CD4-positive, alpha-beta memory T cell (primary cell): ENCODE measurements around the gene IFT43. TPM values are rescaled to one million over a fixed set of nuclear protein-coding genes. Genes with fewer than 3 reads are reported as not detected.
A peak's percentile ranks its signal among the peaks of the same experiment; 100 is the strongest.

Experiments
- CTCF ChIA-PET: fragments of 350-600 bp; sonication (Branson Sonifier 250); formaldehyde crosslinking; loops from one replicate; lab custom pipeline; 2021; ENCODE audit warnings: inconsistent platforms; ENCODE audit not compliant: partially characterized antibody; lab: Charles Lee
- POLR2A ChIA-PET: fragments of 350-600 bp; sonication (Branson Sonifier 250); formaldehyde crosslinking; loops from one replicate; lab custom pipeline; 2021; ENCODE audit not compliant: partially characterized antibody; lab: Charles Lee
- DNase-seq, 5 donors: peaks; one replicate each; pipeline versions ENCODE4 v3.0.0 to v3.0.0-alpha.2; 2020 to 2022; ENCODE audit warnings: mixed read lengths in 1 of 5
- H3K27ac ChIP-seq: one replicate; pipeline ENCODE4 v1.7.0; 2013; ENCODE audit warnings: low read depth, low read length
- H3K27me3 ChIP-seq: 2 replicates; pipeline ENCODE4 v1.7.0; 2013; ENCODE audit warnings: mild to moderate bottlenecking, low read length, moderate library complexity; ENCODE audit not compliant: insufficient read depth
- H3K36me3 ChIP-seq: 2 replicates; pipeline ENCODE4 v1.7.0; 2013; ENCODE audit warnings: mild to moderate bottlenecking, low read length, moderate library complexity; ENCODE audit not compliant: insufficient read depth
- H3K4me1 ChIP-seq: 2 replicates; pipeline ENCODE4 v1.7.0; 2013; ENCODE audit warnings: mild to moderate bottlenecking, low read length, moderate library complexity; ENCODE audit not compliant: insufficient read depth
- H3K4me3 ChIP-seq, 2 donors: one replicate each; pipeline ENCODE4 v1.7.0; 2013; ENCODE audit warnings: low read length in 2 of 2, mild to moderate bottlenecking in 1 of 2
- H3K9me3 ChIP-seq, 2 donors: one replicate each; pipeline ENCODE4 v1.7.0; 2013; ENCODE audit warnings: low read length in 2 of 2, control low read depth in 1 of 2; ENCODE audit not compliant: control insufficient read depth in 1 of 2
- H3K27ac Mint-ChIP-seq, 7 donors: one replicate each; pipeline ENCODE4 v1.8.0; 2020 to 2021; ENCODE audit warnings: mixed read lengths in 7 of 7, mild to moderate bottlenecking in 6 of 7, inconsistent platforms in 3 of 7, moderate library complexity in 3 of 7
- H3K27me3 Mint-ChIP-seq, 2 donors: one replicate each; pipeline ENCODE4 v1.8.0; 2020 to 2021; ENCODE audit warnings: mixed read lengths in 2 of 2
- H3K36me3 Mint-ChIP-seq, 2 donors: one replicate each; pipeline ENCODE4 v1.8.0; 2020 to 2021; ENCODE audit warnings: mixed read lengths in 2 of 2, inconsistent platforms in 1 of 2, mild to moderate bottlenecking in 1 of 2
- H3K4me1 Mint-ChIP-seq, 4 donors: one replicate each; pipeline ENCODE4 v1.8.0; 2020 to 2021; ENCODE audit warnings: mixed read lengths in 4 of 4, mild to moderate bottlenecking in 1 of 4
- H3K4me3 Mint-ChIP-seq, 8 donors: one replicate each; pipeline ENCODE4 v1.8.0; 2020 to 2021; ENCODE audit warnings: mixed read lengths in 8 of 8, mild to moderate bottlenecking in 7 of 8, moderate library complexity in 6 of 8, inconsistent platforms in 3 of 8
- H3K9me3 Mint-ChIP-seq, 8 donors: one replicate each; pipeline ENCODE4 v1.8.0; 2020 to 2021; ENCODE audit warnings: mixed read lengths in 8 of 8, mild to moderate bottlenecking in 5 of 8, inconsistent platforms in 3 of 8, moderate library complexity in 1 of 8
- intact Hi-C: fragments of 100-400 bp; cut with micrococcal nuclease; formaldehyde crosslinking; loops from one replicate; pipeline ENCODE4 v1.15.1; 2023
- polyA plus RNA-seq, 2 donors: library from polyadenylated mRNA; unstranded; fragments of 300-500 nt; fragmentation: Illumina TruSeq; gene quantifications; one replicate each; pipeline ENCODE4 v1.2.3, GENCODE V29; 2021
- total RNA-seq, 2 experiments: library from RNA; stranded (reverse); gene quantifications; one replicate each; pipeline ENCODE4 v1.2.3, GENCODE V29; 2021

Gene IFT43
- total and polyA plus RNA-seq, 4 experiments from 2014 or later = 10.5 to 30.7 (median 12.5) TPM

- CTCF ChIA-PET = interaction anchor here (0.8 kb wide), 1 partner anchor 10 kb away, joined by 3 read pairs; the partner anchor contains the start of gene IFT43
- H3K36me3 Mint-ChIP-seq = peaks cover 53 to 55% of the 10 kb centered on the region in 2 donors
These were observed 9.9 kb downstream of the IFT43 start for GRCh38 chr14:75995372-75996041.

GRCh38 chr14:75996488-75996887, 10.9 kb downstream of the IFT43 start:
- Mint-ChIP-seq H3K27ac (no peak overlapping the region), H3K4me1 (no peaks in the 10 kb centered on the region), H3K4me3 (no peak overlapping the region), H3K9me3 (no peaks in the 10 kb centered on the region), H3K27me3 (no peaks in the 10 kb centered on the region), H3K36me3 (peaks cover 62 to 63% of the 10 kb centered on the region in 2 donors)
- no peak overlapping the region for H3K27ac ChIP-seq
- POLR2A ChIA-PET = no interaction called here
- H3K4me1 ChIP-seq = no peaks in the 10 kb centered on the region
- no peak for DNase-seq
- no peaks in the 10 kb centered on the region for H3K36me3 ChIP-seq
- H3K27me3 ChIP-seq = no peaks in the 10 kb centered on the region
- H3K4me3 ChIP-seq = no peak overlapping the region
- CTCF ChIA-PET = no interaction called here
- intact Hi-C loops = no loop called here
- no peaks in the 10 kb centered on the region for H3K9me3 ChIP-seq

More at GRCh38 chr14:75995372-75996041, 9.9 kb downstream of the IFT43 start:
- Mint-ChIP-seq H3K4me3 (no peak overlapping the region), H3K4me1 (no peaks in the 10 kb centered on the region), H3K27me3 (no peaks in the 10 kb centered on the region), H3K9me3 (no peaks in the 10 kb centered on the region), H3K27ac (no peak overlapping the region)
- no peaks in the 10 kb centered on the region for H3K9me3 ChIP-seq
- no peak for DNase-seq
- H3K27me3 ChIP-seq = no peaks in the 10 kb centered on the region
- H3K4me3 ChIP-seq = no peak overlapping the region
- POLR2A ChIA-PET = no interaction called here
- intact Hi-C loops = no loop called here
- H3K36me3 ChIP-seq = no peaks in the 10 kb centered on the region
- no peak overlapping the region for H3K27ac ChIP-seq
- H3K4me1 ChIP-seq = no peaks in the 10 kb centered on the region

- ChIA-PET POLR2A (no interaction called here), CTCF (no interaction called here)
- peaks cover 72 to 73% of the 10 kb centered on the region in 2 donors for H3K36me3 Mint-ChIP-seq
- no peaks in the 10 kb centered on the region for H3K27me3 Mint-ChIP-seq
- Histone ChIP-seq H3K27ac (no peak overlapping the region), H3K36me3 (no peaks in the 10 kb centered on the region), H3K27me3 (no peaks in the 10 kb centered on the region), H3K4me1 (no peaks in the 10 kb centered on the region), H3K9me3 (no peaks in the 10 kb centered on the region), H3K4me3 (no peak overlapping the region)
- no peak overlapping the region for H3K4me3 Mint-ChIP-seq
- no peak for DNase-seq
- intact Hi-C loops = no loop called here
- H3K4me1 Mint-ChIP-seq = no peaks in the 10 kb centered on the region
- H3K9me3 Mint-ChIP-seq = peaks cover 3 to 14% (median 5%) of the 10 kb centered on the region in 8 donors
- H3K27ac Mint-ChIP-seq = no peak overlapping the region
These were observed 14.1 kb downstream of the IFT43 start for GRCh38 chr14:75999511-76000190.

- intact Hi-C loops = no loop called here
- ChIA-PET CTCF (interaction anchor here (1.2 kb wide), 1 partner anchor 20 kb away, joined by 3 read pairs; no protein-coding TSS in a partner anchor), POLR2A (no interaction called here)
- Mint-ChIP-seq H3K27me3 (no peaks in the 10 kb centered on the region), H3K4me1 (no peaks in the 10 kb centered on the region), H3K36me3 (peaks cover 70 to 78% of the 10 kb centered on the region in 2 donors), H3K9me3 (peaks cover 8 to 19% (median 13%) of the 10 kb centered on the region in 8 donors), H3K27ac (peak overlapping the region in 1 of 7 donors; percentile 2), H3K4me3 (no peak overlapping the region)
- no peaks in the 10 kb centered on the region for H3K4me1 ChIP-seq
- no peak overlapping the region for H3K27ac ChIP-seq
- H3K36me3 ChIP-seq = no peaks in the 10 kb centered on the region
- no peaks in the 10 kb centered on the region for H3K27me3 ChIP-seq
- no peaks in the 10 kb centered on the region for H3K9me3 ChIP-seq
- H3K4me3 ChIP-seq = no peak overlapping the region
- no peak for DNase-seq
These were observed 16.8 kb downstream of the IFT43 start for GRCh38 chr14:76002383-76002782.

- H3K27me3 Mint-ChIP-seq = no peaks in the 10 kb centered on the region
- no peak overlapping the region for H3K4me3 Mint-ChIP-seq
- ChIA-PET POLR2A (no interaction called here), CTCF (interaction anchor here (0.6 to 1.5 kb wide), 4 partner anchors 9 to 913 kb away, joined by 3 to 5 read pairs (median 4); no protein-coding TSS in a partner anchor)
- peaks cover 63 to 68% of the 10 kb centered on the region in 2 donors for H3K36me3 Mint-ChIP-seq
- peaks cover 0 to 1% (median 0%) of the 10 kb centered on the region in 4 donors for H3K4me1 Mint-ChIP-seq
- no peaks in the 10 kb centered on the region for H3K9me3 ChIP-seq
- no peaks in the 10 kb centered on the region for H3K4me1 ChIP-seq
- no peak overlapping the region for H3K27ac ChIP-seq
- H3K4me3 ChIP-seq = no peak overlapping the region
- no peak overlapping the region for H3K27ac Mint-ChIP-seq
- intact Hi-C loops = no loop called here
- no peak for DNase-seq
- no peaks in the 10 kb centered on the region for H3K36me3 ChIP-seq
- H3K27me3 ChIP-seq = no peaks in the 10 kb centered on the region
- peaks cover 8 to 19% (median 13%) of the 10 kb centered on the region in 8 donors for H3K9me3 Mint-ChIP-seq
These were observed 20.7 kb downstream of the IFT43 start for GRCh38 chr14:76006253-76006652.

- Histone ChIP-seq H3K27ac (no peak overlapping the region), H3K27me3 (no peaks in the 10 kb centered on the region), H3K4me3 (no peak overlapping the region), H3K9me3 (no peaks in the 10 kb centered on the region), H3K4me1 (no peaks in the 10 kb centered on the region), H3K36me3 (no peaks in the 10 kb centered on the region)
- intact Hi-C loops = no loop called here
- ChIA-PET CTCF (no interaction called here), POLR2A (no interaction called here)
- H3K27ac Mint-ChIP-seq = no peak overlapping the region
- H3K36me3 Mint-ChIP-seq = peaks cover 65 to 70% of the 10 kb centered on the region in 2 donors
- no peak for DNase-seq
- H3K4me1 Mint-ChIP-seq = peaks cover 0 to 1% (median 0%) of the 10 kb centered on the region in 4 donors
- no peaks in the 10 kb centered on the region for H3K27me3 Mint-ChIP-seq
- no peak overlapping the region for H3K4me3 Mint-ChIP-seq
- peaks cover 5 to 19% (median 13%) of the 10 kb centered on the region in 8 donors for H3K9me3 Mint-ChIP-seq
These were observed 21.8 kb downstream of the IFT43 start for GRCh38 chr14:76007379-76007778.

- Mint-ChIP-seq H3K36me3 (peaks cover 65 to 70% of the 10 kb centered on the region in 2 donors), H3K4me1 (peaks cover 0 to 1% (median 0%) of the 10 kb centered on the region in 4 donors), H3K9me3 (peaks cover 5 to 19% (median 13%) of the 10 kb centered on the region in 8 donors), H3K27me3 (no peaks in the 10 kb centered on the region), H3K27ac (no peak overlapping the region), H3K4me3 (no peak overlapping the region)
- intact Hi-C loops = no loop called here
- Histone ChIP-seq H3K27me3 (no peaks in the 10 kb centered on the region), H3K4me1 (no peaks in the 10 kb centered on the region), H3K9me3 (no peaks in the 10 kb centered on the region), H3K4me3 (no peak overlapping the region), H3K27ac (no peak overlapping the region), H3K36me3 (peaks cover 3% of the 10 kb centered on the region)
- POLR2A ChIA-PET = no interaction called here
- no peak for DNase-seq
- CTCF ChIA-PET = no interaction called here
These were observed 22.3 kb downstream of the IFT43 start for GRCh38 chr14:76007852-76008251.
